Measurements from ENCODE around the gene MIS18BP1. TPM values are rescaled to one million over a fixed set of nuclear protein-coding genes. Genes with fewer than 3 reads are reported as not detected.

The MIS18BP1 gene
- total and polyA plus RNA-seq, 9 of the 15 experiments (the other 6 are each of a cell fraction or from before 2014, with no cell fraction given): 5.0 to 29.1 (median 19.1) TPM

DNA sequence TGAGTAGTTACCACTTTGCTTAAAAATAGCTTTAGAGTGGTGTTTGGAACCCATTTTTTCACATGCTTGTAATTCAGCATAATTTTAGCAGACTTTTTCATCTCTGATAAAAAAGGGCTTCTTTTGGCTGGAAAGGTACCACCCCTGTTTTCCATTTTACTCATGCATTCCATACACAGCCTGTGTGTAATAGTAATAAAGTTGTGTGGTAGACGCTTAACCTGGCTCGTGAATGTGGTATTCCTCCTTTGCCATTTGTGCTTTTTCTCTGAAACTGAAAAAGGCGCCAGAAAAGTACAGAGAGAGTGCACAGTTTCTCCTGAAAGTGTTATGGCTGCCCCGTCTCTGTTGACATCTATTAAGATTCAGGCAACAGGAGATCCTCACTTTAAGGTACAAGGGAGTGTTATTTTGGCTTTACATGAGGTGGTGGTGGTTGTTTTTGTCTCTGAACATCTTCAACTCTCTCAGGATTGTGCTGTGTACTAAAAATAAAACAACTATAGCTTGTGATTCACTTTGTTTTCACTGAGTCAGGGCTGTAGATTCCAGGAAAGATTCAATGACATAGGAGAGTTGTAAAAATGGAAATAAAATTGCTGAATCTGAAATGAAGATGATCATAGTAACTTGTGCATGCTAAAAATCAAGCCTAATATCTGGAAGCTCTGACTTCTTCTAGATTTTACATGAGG lies 45.6 kb upstream of the MIS18BP1 start:
- Histone ChIP-seq H3K4me1 (replicated peaks in 1 of 2; ENCODE audit: control insufficient read depth in 2 of 2, insufficient read depth in 2 of 2, low read length in 2 of 2) (no peaks in the 10 kb centered on the region), H3K9me1 (ENCODE audit: control insufficient read depth, insufficient read depth, low read length) (no peaks in the 10 kb centered on the region), H3K36me3 (ENCODE audit: control insufficient read depth, insufficient read depth, low read length) (no peaks in the 10 kb centered on the region), H3K4me3 (no peak overlapping the region), H3K27me3 (ENCODE audit: control insufficient read depth in 2 of 2, insufficient read depth in 2 of 2, low read length in 2 of 2) (no peaks in the 10 kb centered on the region), H2AFZ (ENCODE audit: low read depth, low read length) (no peak overlapping the region), H4K20me1 (replicated peaks; ENCODE audit: control insufficient read depth, insufficient read depth, low read length) (no peaks in the 10 kb centered on the region), H3K9ac (ENCODE audit: insufficient read depth in 1 of 2, low read depth in 2 of 2, low read length in 2 of 2) (no peak overlapping the region), H3K79me2 (ENCODE audit: control insufficient read depth, insufficient read depth, low read length) (no peaks in the 10 kb centered on the region), H3K27ac (ENCODE audit: extremely low read depth, low read depth, low read length) (no peak overlapping the region), H3K9me3 (replicated peaks; ENCODE audit: control insufficient read depth, insufficient read depth, low read depth, low read length) (no peaks in the 10 kb centered on the region), H3K4me2 (ENCODE audit: insufficient read depth, low read length) (no peak overlapping the region)
- no peak for TF ChIP-seq ARHGAP35 (IDR thresholded peaks at IDR 0.05; ENCODE audit: partially characterized antibody)
- TF ChIP-seq MCM5 (IDR thresholded peaks at IDR 0.05; ENCODE audit: low read depth): no peak
- no peak for TF ChIP-seq GABPA (tag; conservative IDR thresholded peaks at IDR 0.05; ENCODE audit: low read depth)
- TF ChIP-seq, protein P1, sequence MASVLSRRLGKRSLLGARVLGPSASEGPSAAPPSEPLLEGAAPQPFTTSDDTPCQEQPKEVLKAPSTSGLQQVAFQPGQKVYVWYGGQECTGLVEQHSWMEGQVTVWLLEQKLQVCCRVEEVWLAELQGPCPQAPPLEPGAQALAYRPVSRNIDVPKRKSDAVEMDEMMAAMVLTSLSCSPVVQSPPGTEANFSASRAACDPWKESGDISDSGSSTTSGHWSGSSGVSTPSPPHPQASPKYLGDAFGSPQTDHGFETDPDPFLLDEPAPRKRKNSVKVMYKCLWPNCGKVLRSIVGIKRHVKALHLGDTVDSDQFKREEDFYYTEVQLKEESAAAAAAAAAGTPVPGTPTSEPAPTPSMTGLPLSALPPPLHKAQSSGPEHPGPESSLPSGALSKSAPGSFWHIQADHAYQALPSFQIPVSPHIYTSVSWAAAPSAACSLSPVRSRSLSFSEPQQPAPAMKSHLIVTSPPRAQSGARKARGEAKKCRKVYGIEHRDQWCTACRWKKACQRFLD (CRISPR knock-in tag; IDR thresholded peaks at IDR 0.05): no peak
- TF ChIP-seq SIRT6 (IDR thresholded peaks at IDR 0.05; ENCODE audit: low read depth, low read length): no peak
- no peak for TF ChIP-seq ZBED1 (IDR thresholded peaks at IDR 0.05)
- TF ChIP-seq CREB3 (tag; conservative IDR thresholded peaks at IDR 0.05; ENCODE audit: low read depth): no peak
- no peak for TF ChIP-seq TGIF2 (CRISPR knock-in tag; IDR thresholded peaks at IDR 0.05)
- TF ChIP-seq ZBTB43 (CRISPR knock-in tag; IDR thresholded peaks at IDR 0.05): no peak
- no peak for TF ChIP-seq ZKSCAN8 (CRISPR knock-in tag; IDR thresholded peaks at IDR 0.05)
- no peak for TF ChIP-seq MYNN (IDR thresholded peaks at IDR 0.05)
- no peak for TF ChIP-seq MYNN (CRISPR knock-in tag; IDR thresholded peaks at IDR 0.05)
- no peak for TF ChIP-seq YBX1 (IDR thresholded peaks at IDR 0.05)
- TF ChIP-seq RBM14 (IDR thresholded peaks at IDR 0.05; ENCODE audit: borderline replicate concordance, insufficient read depth, low read depth, low read length): no peak
- TF ChIP-seq ZNF77 (CRISPR knock-in tag; IDR thresholded peaks at IDR 0.05): no peak
- no peak for TF ChIP-seq ZNF316 (IDR thresholded peaks at IDR 0.05)
- no peak for TF ChIP-seq KLF16 (IDR thresholded peaks at IDR 0.05)
- TF ChIP-seq, protein P2, sequence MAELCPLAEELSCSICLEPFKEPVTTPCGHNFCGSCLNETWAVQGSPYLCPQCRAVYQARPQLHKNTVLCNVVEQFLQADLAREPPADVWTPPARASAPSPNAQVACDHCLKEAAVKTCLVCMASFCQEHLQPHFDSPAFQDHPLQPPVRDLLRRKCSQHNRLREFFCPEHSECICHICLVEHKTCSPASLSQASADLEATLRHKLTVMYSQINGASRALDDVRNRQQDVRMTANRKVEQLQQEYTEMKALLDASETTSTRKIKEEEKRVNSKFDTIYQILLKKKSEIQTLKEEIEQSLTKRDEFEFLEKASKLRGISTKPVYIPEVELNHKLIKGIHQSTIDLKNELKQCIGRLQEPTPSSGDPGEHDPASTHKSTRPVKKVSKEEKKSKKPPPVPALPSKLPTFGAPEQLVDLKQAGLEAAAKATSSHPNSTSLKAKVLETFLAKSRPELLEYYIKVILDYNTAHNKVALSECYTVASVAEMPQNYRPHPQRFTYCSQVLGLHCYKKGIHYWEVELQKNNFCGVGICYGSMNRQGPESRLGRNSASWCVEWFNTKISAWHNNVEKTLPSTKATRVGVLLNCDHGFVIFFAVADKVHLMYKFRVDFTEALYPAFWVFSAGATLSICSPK (IDR thresholded peaks at IDR 0.05; ENCODE audit: borderline replicate concordance): no peak
- no TSS peak for BruUV-seq (replicated peaks)
- ATAC-seq: no peak
- no peak for DNase-seq (ENCODE audit: extremely low read depth in 1 of 4, low spot score in 3 of 4)
- ChIA-PET CTCF (ENCODE audit: low intra/inter-chr PET ratio) (no interaction called here), POLR2A (no interaction called here)
- in situ Hi-C loops (cut with MboI): no loop called here
- 0% methylated on average over 3 of the region's 4 CpGs for WGBS (ENCODE audit: insufficient coverage, low coverage, missing lambda C conversion rate)
- intact Hi-C loops (cut with micrococcal nuclease): no loop called here
- FAIRE-seq: no peak

All from K562 (cell line).